Sciatic nerve (tissue), 2 donors: ENCODE results near the gene DNAH5. TPM values are rescaled to one million over a fixed set of nuclear protein-coding genes. Genes with fewer than 3 reads are reported as not detected.

ENCODE experiments used
- ATAC-seq: fragments of 200-7000 bp; cut with Tn5 transposase; one replicate; pipeline ENCODE4 v1.9.1; 2020; ENCODE audit warnings: mild to moderate bottlenecking, moderate library complexity
- DNase-seq: peaks from one replicate; pipeline ENCODE4 v3.0.0-alpha.2; 2020; ENCODE audit warnings: low spot score
- intact Hi-C: fragments of 100-400 bp; cut with DNase I; formaldehyde crosslinking; loops from one replicate; pipeline ENCODE4 v1.14.2; 2022
- total RNA-seq: library from RNA; stranded (reverse); fragmentation: NEBNext Ultra II Directional; extraction: Animal tissue kit (Norgen Biotek cat#: 25700); gene quantifications from one replicate; pipeline ENCODE4 v1.2.1, GENCODE V29; 2021
- donor health status: DM: no; HTN: no; CAD: no.
- donor health status: DM: no; HTN: no; CAD: no.

The DNAH5 gene
- total RNA-seq, 1 donor from 2014 or later: 0.58 TPM

DNA sequence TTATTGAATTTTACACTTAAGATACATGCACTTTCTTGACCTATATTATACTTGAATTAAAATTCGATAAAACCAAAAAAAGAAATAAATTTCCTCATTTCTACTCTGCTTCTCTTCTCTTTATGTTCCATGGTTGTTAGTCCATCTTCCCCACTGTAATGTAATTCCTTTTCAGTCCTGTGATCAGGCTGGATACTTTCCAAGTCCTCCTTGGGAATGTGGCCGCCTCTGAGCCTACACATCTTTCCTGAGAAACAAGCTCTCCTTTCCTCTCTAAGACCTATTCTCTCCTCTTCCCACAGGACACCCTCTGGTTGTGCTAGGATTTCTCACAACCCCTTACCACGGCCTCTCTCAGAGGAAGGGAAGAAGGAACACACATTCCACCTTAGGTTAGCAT lies 285.1 kb downstream of the DNAH5 start:
- DNase-seq (no peak), ATAC-seq (no peak)
- intact Hi-C loops: no loop called here

- ATAC-seq: no peak
- intact Hi-C loops: no loop called here
- DNase-seq: no peak
These were observed 285.7 kb downstream of the DNAH5 start for GRCh38 chr5:13658761-13659160.

DNA sequence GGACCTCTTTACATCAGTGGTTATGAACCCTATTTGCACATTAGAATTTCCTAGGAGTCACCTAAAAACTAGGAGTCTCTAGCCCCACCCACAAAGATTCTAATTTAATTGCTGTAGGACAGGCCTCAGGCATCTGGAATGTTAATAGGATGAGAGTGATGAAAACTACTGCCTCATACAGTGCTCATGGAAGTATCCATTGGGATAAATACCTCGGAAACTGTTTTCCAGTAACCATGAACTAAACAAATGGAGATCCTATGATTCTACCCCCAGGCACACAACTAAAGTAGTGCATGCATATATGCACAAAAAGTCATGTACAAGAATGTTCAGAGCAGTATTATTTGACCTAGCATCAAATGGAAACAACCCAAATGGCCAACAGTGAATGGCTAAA lies 286.3 kb downstream of the DNAH5 start:
- DNase-seq: no peak
- ATAC-seq: no peak
- intact Hi-C loops: no loop called here

GRCh38 chr5:13653709-13654108 lies 290.8 kb downstream of the DNAH5 start:
- DNase-seq: no peak
- intact Hi-C loops: no loop called here
- ATAC-seq: no peak

GRCh38 chr5:13649656-13650055 lies 294.8 kb downstream of the DNAH5 start:
- no peak for ATAC-seq
- intact Hi-C loops: no loop called here
- no peak for DNase-seq

DNA sequence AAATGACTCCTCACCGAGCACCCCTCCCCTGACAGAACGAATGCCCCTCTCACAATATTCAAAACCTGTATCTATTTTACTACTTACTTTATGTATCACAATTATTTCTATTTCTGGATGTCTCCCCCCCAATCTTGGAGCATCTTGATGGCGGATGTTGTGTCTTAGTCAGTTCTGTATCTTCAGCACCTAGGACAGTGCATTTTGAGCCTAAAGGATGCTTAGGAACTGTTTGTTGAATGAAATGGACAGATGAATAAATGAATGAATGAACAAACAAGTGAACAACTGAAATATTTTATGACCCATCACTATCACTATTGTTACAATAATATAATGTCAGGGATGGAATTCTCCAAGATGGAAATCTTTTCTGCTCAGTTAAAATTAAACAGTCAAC lies 295.7 kb downstream of the DNAH5 start:
- intact Hi-C loops: no loop called here
- no peak for ATAC-seq
- no peak for DNase-seq

DNA sequence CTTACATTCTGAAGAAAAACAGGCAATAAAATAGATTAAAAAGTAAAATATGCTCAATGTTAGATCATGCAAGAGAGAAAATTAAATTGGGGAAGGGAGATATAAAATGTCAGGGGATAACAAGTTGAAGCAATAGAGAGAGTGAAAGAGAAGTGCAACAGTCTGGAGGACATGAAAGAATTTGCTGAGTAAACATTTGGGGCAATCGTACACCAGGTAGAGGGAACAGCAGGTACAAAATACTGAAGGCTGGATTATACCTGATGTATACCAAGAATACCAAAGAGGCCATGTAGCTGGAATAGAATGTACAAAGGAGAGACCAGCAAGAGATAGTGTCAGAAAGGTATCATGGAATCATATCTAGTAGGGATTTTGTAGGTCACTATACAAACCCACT lies 300.8 kb downstream of the DNAH5 start:
- intact Hi-C loops: no loop called here
- DNase-seq (no peak), ATAC-seq (no peak)

GRCh38 chr5:13643196-13643595 lies 301.3 kb downstream of the DNAH5 start:
- intact Hi-C loops: no loop called here
- ATAC-seq: no peak
- DNase-seq: no peak

Other genes with a start within 250 kb of the DNAH5 start
- gene TRIO, start 198.7 kb upstream of the DNAH5 start, total RNA-seq: 192 TPM